ELF-1 (cell line): ENCODE data around the gene MPO.

Source experiments
- DNase-seq: peaks from one replicate; pipeline ENCODE4 v3.0.0-alpha.2; 2016; ENCODE audit warnings: low read depth, low spot score

MPO gene

GRCh38 chr17:58280480-58281217 is at the start of gene MPO:
Gene MPO, minus strand, starts transcription at chr17:58280935. Its CDS starts 177 bp downstream, at chr17:58280758.
- DNase-seq: no peak

GRCh38 chr17:58329810-58330537 is 49.2 kb upstream of the MPO start:
- DNase-seq: no peak

GRCh38 chr17:58329035-58329809 is 48.5 kb upstream of the MPO start:
- no peak for DNase-seq

- peak; percentile 59 for DNase-seq
Measured at GRCh38 chr17:58328195-58329034, 47.7 kb upstream of the MPO start, which contains the start of gene TSPOAP1. Gene TSPOAP1, minus strand, starts transcription at chr17:58328795. Its CDS starts 875 bp downstream, at chr17:58327920.

- no peak for DNase-seq
Measured at GRCh38 chr17:58327363-58328194, 46.8 kb upstream of the MPO start.

GRCh38 chr17:58326609-58327362 is 46.1 kb upstream of the MPO start:
- DNase-seq: no peak

- peak; percentile 58 for DNase-seq
Measured at GRCh38 chr17:58325976-58326468, 45.3 kb upstream of the MPO start.

GRCh38 chr17:58325289-58325726 is 44.6 kb upstream of the MPO start:
- DNase-seq: peak; percentile 81

GRCh38 chr17:58324409-58325288 is 43.9 kb upstream of the MPO start:
- peak; percentile 65 for DNase-seq

- no peak for DNase-seq
Measured at GRCh38 chr17:58324056-58324408, 43.3 kb upstream of the MPO start.

GRCh38 chr17:58323366-58324055 is 42.8 kb upstream of the MPO start:
- DNase-seq: no peak

- DNase-seq: no peak
Measured at GRCh38 chr17:58322581-58323185, 41.9 kb upstream of the MPO start.

GRCh38 chr17:58321571-58322525 is 41.1 kb upstream of the MPO start:
- no peak for DNase-seq

- no peak for DNase-seq
Measured at GRCh38 chr17:58320570-58321323, 40.0 kb upstream of the MPO start.

- DNase-seq: no peak
Measured at GRCh38 chr17:58320163-58320558, 39.4 kb upstream of the MPO start.
